Liver (tissue), 9 donors: Measurements from ENCODE around the gene BMP8A. TPM values are rescaled to one million over a fixed set of nuclear protein-coding genes. Genes with fewer than 3 reads are reported as not detected.

ENCODE experiments used
- DNase-seq: peaks from one replicate; pipeline ENCODE4 v3.0.0-alpha.2; 2017; ENCODE audit warnings: low spot score
- H3K27ac ChIP-seq, 2 donors: one replicate each; pipeline ENCODE4 v1.7.0; 2013; ENCODE audit warnings: inconsistent platforms in 2 of 2, low read length in 2 of 2, control low read depth in 1 of 2, low read depth in 1 of 2, mild to moderate bottlenecking in 1 of 2
- H3K27me3 ChIP-seq, 4 donors: one replicate each; pipeline versions ENCODE4 v1.6.1 to v1.7.0; 2013; ENCODE audit warnings: low read length in 3 of 4, inconsistent platforms in 1 of 4, mild to moderate bottlenecking in 1 of 4, moderate library complexity in 1 of 4; ENCODE audit not compliant: control insufficient read depth in 4 of 4, insufficient read depth in 4 of 4
- H3K36me3 ChIP-seq, 4 donors: one replicate each; pipeline versions ENCODE4 v1.6.1 to v1.7.0; 2013; ENCODE audit warnings: low read length in 3 of 4, mild to moderate bottlenecking in 3 of 4, low read depth in 1 of 4, moderate library complexity in 1 of 4; ENCODE audit not compliant: control insufficient read depth in 4 of 4, insufficient read depth in 3 of 4
- H3K4me1 ChIP-seq, 4 donors: one replicate each; pipeline versions ENCODE4 v1.6.1 to v1.7.0; 2013; ENCODE audit warnings: low read length in 3 of 4, mild to moderate bottlenecking in 3 of 4, moderate library complexity in 1 of 4; ENCODE audit not compliant: control insufficient read depth in 4 of 4, insufficient read depth in 4 of 4
- H3K4me3 ChIP-seq, 3 donors: one replicate each; pipeline versions ENCODE4 v1.6.1 to v1.7.0; 2013; ENCODE audit warnings: low read length in 3 of 3, control low read depth in 1 of 3, low read depth in 1 of 3, mild to moderate bottlenecking in 1 of 3
- H3K9ac ChIP-seq, 2 donors: one replicate each; pipeline ENCODE4 v1.7.0; 2013; ENCODE audit warnings: low read length in 2 of 2, mild to moderate bottlenecking in 2 of 2, moderate library complexity in 2 of 2, control low read depth in 1 of 2, low read depth in 1 of 2
- H3K9me3 ChIP-seq, 4 donors: one replicate each; pipeline versions ENCODE4 v1.6.1 to v1.7.0; 2013; ENCODE audit warnings: low read length in 3 of 4; ENCODE audit not compliant: control insufficient read depth in 4 of 4
- ATF3 ChIP-seq: IDR thresholded peaks from 2 replicates; pipeline ENCODE4 v1.6.1; 2016; ENCODE audit warnings: antibody characterized with exemption
- EGR1 ChIP-seq, 2 donors: IDR thresholded peaks; 2 replicates each; pipeline ENCODE4 v1.6.1; 2016 to 2018; ENCODE audit warnings: antibody characterized with exemption in 2 of 2, low read depth in 2 of 2
- FOXA1 ChIP-seq: IDR thresholded peaks from 2 replicates; pipeline ENCODE4 v1.6.1; 2016; ENCODE audit warnings: antibody characterized with exemption
- FOXA2 ChIP-seq: IDR thresholded peaks from 2 replicates; pipeline ENCODE4 v1.6.1; 2016; ENCODE audit warnings: antibody characterized with exemption
- GABPA ChIP-seq, 2 donors: IDR thresholded peaks in 1 of 2; conservative IDR thresholded peaks in 1 of 2; 2 replicates each; pipeline ENCODE4 v1.6.1; 2016; ENCODE audit warnings: antibody characterized with exemption in 2 of 2, mild to moderate bottlenecking in 1 of 2, moderate library complexity in 1 of 2
- HNF4A ChIP-seq, 2 donors: conservative IDR thresholded peaks; 2 replicates each; pipeline ENCODE4 v1.6.1; 2016; ENCODE audit warnings: antibody characterized with exemption in 2 of 2, mild to moderate bottlenecking in 2 of 2
- HNF4G ChIP-seq: IDR thresholded peaks from 2 replicates; pipeline ENCODE4 v1.6.1; 2016; ENCODE audit warnings: antibody characterized with exemption
- JUND ChIP-seq, 2 donors: IDR thresholded peaks; 2 replicates each; pipeline ENCODE4 v1.6.1; 2016; ENCODE audit warnings: antibody characterized with exemption in 2 of 2
- MAX ChIP-seq: IDR thresholded peaks from 2 replicates; pipeline ENCODE4 v1.6.1; 2016; ENCODE audit warnings: antibody characterized with exemption
- NR2F2 ChIP-seq: IDR thresholded peaks from 2 replicates; pipeline ENCODE4 v1.6.1; 2016; ENCODE audit warnings: antibody characterized with exemption
- RAD21 ChIP-seq, 2 donors: IDR thresholded peaks; 2 replicates each; pipeline ENCODE4 v1.6.1; 2016; ENCODE audit warnings: antibody characterized with exemption in 2 of 2, mild to moderate bottlenecking in 2 of 2
- REST ChIP-seq: IDR thresholded peaks from 2 replicates; pipeline ENCODE4 v1.6.1; 2016; ENCODE audit warnings: antibody characterized with exemption, mild to moderate bottlenecking
- RXRA ChIP-seq, 2 donors: IDR thresholded peaks; 2 replicates each; pipeline ENCODE4 v1.6.1; 2017 to 2018; ENCODE audit warnings: antibody characterized with exemption in 2 of 2, mild to moderate bottlenecking in 1 of 2
- SP1 ChIP-seq: IDR thresholded peaks from 2 replicates; pipeline ENCODE4 v1.6.1; 2018; ENCODE audit warnings: antibody characterized with exemption, mild to moderate bottlenecking
- TAF1 ChIP-seq: conservative IDR thresholded peaks from 2 replicates; pipeline ENCODE4 v1.6.1; 2016; ENCODE audit warnings: antibody characterized with exemption, mild to moderate bottlenecking
- YY1 ChIP-seq: IDR thresholded peaks from 2 replicates; pipeline ENCODE4 v1.6.1; 2016; ENCODE audit warnings: antibody characterized with exemption, mild to moderate bottlenecking
- ZBTB33 ChIP-seq: IDR thresholded peaks from 2 replicates; pipeline ENCODE4 v1.6.1; 2016; ENCODE audit warnings: antibody characterized with exemption
- WGBS: extraction: QIAGEN DNeasy Blood & Tissue Kit; methylation state at CpG from one replicate; pipeline ENCODE4 v1.1.7; 2013; 5-methylcytosine and 5-hydroxymethylcytosine counted together
- polyA plus RNA-seq, 2 donors: library from polyadenylated mRNA; stranded (reverse) in 1 of 2; unstranded in 1 of 2; fragments of 200-250 nt in 1 of 2; fragments of >200 nt in 1 of 2; fragmentation: Nextera tagmentation in 1 of 2; extraction: Ambion mirVana in 1 of 2; gene quantifications; one replicate each; pipeline versions ENCODE4 v1.2.1 to v1.2.3, GENCODE V29; 2013 to 2015
- total RNA-seq, 2 donors: library from RNA; depleted of rRNA; stranded (reverse); fragments of >200 nt; gene quantifications; one replicate each; pipeline ENCODE4 v1.2.3, GENCODE V29; 2014
- TF ChIP-seq, protein P1 (sequence below): fragments of 150-350 bp; IDR thresholded peaks from 2 replicates; pipeline ENCODE4 v1.5.1; 2017; ENCODE audit warnings: improper control_type of control experiment, low read depth, low read length; ENCODE audit not compliant: missing input control
- donor health status: healthy.
- donor health status: healthy.
- donor health status: healthy.
- donor health status: healthy.
- donor health status: healthy.

Gene BMP8A
- total and polyA plus RNA-seq, 4 donors, result not detected

DNA sequence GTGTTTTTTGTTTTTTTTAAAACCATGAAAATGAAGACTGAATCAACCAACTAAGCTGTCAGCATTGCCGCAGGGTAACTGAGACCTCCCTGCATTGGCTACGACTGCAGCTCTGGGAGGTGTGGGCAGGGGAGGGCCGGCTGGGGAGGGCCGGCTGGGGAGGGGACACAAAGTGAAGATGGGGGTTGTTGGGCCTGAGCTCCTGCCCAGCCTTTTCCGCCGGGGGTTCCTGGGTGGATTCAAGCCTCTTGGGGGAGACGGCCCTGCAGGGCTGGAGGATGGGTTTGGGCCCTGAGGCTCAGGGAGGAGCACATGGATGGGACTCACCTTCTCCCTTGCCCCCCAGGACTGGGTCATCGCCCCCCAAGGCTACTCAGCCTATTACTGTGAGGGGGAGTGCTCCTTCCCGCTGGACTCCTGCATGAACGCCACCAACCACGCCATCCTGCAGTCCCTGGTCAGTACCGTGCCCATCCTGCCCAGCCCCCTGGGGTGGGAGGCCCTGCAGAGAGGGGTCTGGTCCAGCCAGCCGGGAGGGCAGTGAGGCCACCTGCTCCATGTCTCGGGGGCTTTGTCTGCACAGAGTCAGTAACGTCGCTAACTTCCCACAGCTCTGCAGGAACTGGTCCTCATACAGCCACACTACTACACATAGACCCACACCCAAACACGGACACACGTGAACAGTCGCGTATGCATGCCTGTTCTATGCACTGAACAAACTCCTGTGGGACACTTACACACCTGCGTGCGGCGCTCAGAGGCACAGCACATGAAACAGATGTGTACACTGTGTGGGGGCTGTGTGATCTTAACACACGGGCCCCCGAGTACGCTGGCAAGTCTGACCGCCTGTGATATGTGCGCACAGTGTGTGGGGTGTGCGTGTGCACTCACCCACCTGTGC, 31.5 kb downstream of the BMP8A start:
- H3K9me3 ChIP-seq, result no peaks in the 10 kb centered on the region
- H3K9ac ChIP-seq, result no peak overlapping the region
- WGBS, result 91% methylated on average over 29 of the region's 29 CpGs
- TF ChIP-seq HNF4A (conservative IDR thresholded peaks at IDR 0.05) (no peak), ZBTB33 (no peak), MAX (no peak), RAD21 (IDR thresholded peaks at IDR 0.05) (no peak), EGR1 (IDR thresholded peaks at IDR 0.05; ENCODE audit: low read depth in 2 of 2) (no peak)
- TF ChIP-seq, protein P1, sequence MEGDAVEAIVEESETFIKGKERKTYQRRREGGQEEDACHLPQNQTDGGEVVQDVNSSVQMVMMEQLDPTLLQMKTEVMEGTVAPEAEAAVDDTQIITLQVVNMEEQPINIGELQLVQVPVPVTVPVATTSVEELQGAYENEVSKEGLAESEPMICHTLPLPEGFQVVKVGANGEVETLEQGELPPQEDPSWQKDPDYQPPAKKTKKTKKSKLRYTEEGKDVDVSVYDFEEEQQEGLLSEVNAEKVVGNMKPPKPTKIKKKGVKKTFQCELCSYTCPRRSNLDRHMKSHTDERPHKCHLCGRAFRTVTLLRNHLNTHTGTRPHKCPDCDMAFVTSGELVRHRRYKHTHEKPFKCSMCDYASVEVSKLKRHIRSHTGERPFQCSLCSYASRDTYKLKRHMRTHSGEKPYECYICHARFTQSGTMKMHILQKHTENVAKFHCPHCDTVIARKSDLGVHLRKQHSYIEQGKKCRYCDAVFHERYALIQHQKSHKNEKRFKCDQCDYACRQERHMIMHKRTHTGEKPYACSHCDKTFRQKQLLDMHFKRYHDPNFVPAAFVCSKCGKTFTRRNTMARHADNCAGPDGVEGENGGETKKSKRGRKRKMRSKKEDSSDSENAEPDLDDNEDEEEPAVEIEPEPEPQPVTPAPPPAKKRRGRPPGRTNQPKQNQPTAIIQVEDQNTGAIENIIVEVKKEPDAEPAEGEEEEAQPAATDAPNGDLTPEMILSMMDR, result no peak
- no peaks in the 10 kb centered on the region for H3K4me1 ChIP-seq
- H3K27me3 ChIP-seq, result no peaks in the 10 kb centered on the region
- H3K36me3 ChIP-seq, result peaks cover 2 to 18% (median 7%) of the 10 kb centered on the region in 4 donors
- DNase-seq, result no peak
- H3K4me3 ChIP-seq, result no peak overlapping the region
- no peak overlapping the region for H3K27ac ChIP-seq

GRCh38 chr1:39524171-39524570, 32.7 kb downstream of the BMP8A start:
- TF ChIP-seq SP1 (no peak), MAX (no peak), HNF4A (conservative IDR thresholded peaks at IDR 0.05) (no peak), GABPA (IDR thresholded peaks at IDR 0.05 in 1 of 2, conservative IDR thresholded peaks at IDR 0.05 in 1 of 2) (no peak), HNF4G (no peak), YY1 (no peak), JUND (IDR thresholded peaks at IDR 0.05) (no peak), FOXA1 (no peak), FOXA2 (no peak), EGR1 (IDR thresholded peaks at IDR 0.05; ENCODE audit: low read depth in 2 of 2) (no peak), ZBTB33 (no peak), RAD21 (IDR thresholded peaks at IDR 0.05) (no peak), ATF3 (no peak), NR2F2 (no peak), REST (no peak), RXRA (IDR thresholded peaks at IDR 0.05) (no peak), TAF1 (no peak)
- TF ChIP-seq, protein P1, result no peak
- no peak overlapping the region for H3K9ac ChIP-seq
- no peaks in the 10 kb centered on the region for H3K9me3 ChIP-seq
- H3K4me3 ChIP-seq, result no peak overlapping the region
- no peak for DNase-seq
- no peaks in the 10 kb centered on the region for H3K27me3 ChIP-seq
- H3K36me3 ChIP-seq, result peaks cover 2 to 27% (median 11%) of the 10 kb centered on the region in 4 donors
- 89% methylated on average over 6 of the region's 6 CpGs for WGBS
- no peak overlapping the region for H3K27ac ChIP-seq
- no peaks in the 10 kb centered on the region for H3K4me1 ChIP-seq
